ENCODE measurements around the gene C1QTNF8. TPM values are rescaled to one million over a fixed set of nuclear protein-coding genes. Genes with fewer than 3 reads are reported as not detected.

Gene C1QTNF8
- total RNA-seq, 1 donor from 2014 or later = not detected

DNA sequence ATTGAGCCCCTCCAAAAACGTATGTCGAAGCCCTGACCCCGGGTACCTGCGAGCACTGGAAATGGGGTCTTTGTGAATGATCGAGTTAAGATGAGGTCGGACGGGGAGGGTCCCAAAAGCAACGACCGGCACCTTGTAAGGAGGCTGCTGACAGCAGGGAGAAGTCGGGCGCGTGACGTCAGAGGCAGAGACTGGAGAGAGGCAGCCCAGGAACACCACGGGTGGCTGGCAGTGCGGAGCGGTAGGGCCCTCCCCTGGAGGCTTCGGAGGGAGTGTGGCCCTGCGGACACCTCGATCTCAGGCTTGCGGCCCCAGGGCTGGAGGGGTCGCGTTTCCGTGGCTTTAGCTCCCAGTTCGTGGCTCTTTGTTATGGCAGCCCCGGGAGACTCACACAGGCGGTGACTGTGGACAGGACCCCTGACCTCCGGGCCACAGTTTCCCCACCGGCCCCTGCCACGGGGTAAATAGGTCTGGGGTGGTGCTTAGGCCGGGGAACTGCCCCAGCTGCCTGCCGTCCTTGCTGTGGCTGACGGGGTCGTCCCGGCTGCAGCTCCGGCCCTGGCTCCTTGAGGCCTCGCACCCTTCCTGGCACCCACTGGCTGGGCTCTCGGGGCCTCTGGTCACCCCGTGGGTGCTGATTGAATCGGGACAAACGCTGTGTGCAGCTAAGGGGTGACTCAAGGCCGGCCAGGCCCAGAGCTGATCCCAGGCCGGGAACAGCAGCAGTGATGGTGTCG lies 34.1 kb downstream of the C1QTNF8 start:
- no peak for TF ChIP-seq CTCF (IDR thresholded peaks at IDR 0.05)
- Mint-ChIP-seq H3K4me3 (no peak overlapping the region), H3K27me3 (peaks cover 14% of the 10 kb centered on the region)

GRCh38 chr16:1060416-1061340 lies 35.4 kb downstream of the C1QTNF8 start:
- Mint-ChIP-seq H3K9me3 (peaks cover 4% of the 10 kb centered on the region), H3K4me3 (no peak overlapping the region), H3K4me1 (no peaks in the 10 kb centered on the region), H3K27ac (no peak overlapping the region), H3K36me3 (ENCODE audit: low read depth) (no peaks in the 10 kb centered on the region), H3K27me3 (peaks cover 12% of the 10 kb centered on the region)
- intact Hi-C loops (cut with micrococcal nuclease) = no loop called here
- POLR2A ChIA-PET = no interaction called here
- TF ChIP-seq CTCF (IDR thresholded peaks at IDR 0.05) = no peak
- CTCF ChIA-PET = no interaction called here
- ATAC-seq (ENCODE audit: low read depth) = no peak
- DNase-seq = no peak

More for the DNA sequence above, 34.1 kb downstream of the C1QTNF8 start:
- DNase-seq (no peak), ATAC-seq (ENCODE audit: low read depth) (no peak)
- peaks cover 4% of the 10 kb centered on the region for H3K9me3 Mint-ChIP-seq
- H3K36me3 Mint-ChIP-seq (ENCODE audit: low read depth) = no peaks in the 10 kb centered on the region
- H3K27ac Mint-ChIP-seq = no peak overlapping the region
- POLR2A ChIA-PET = no interaction called here
- intact Hi-C loops (cut with micrococcal nuclease) = no loop called here
- CTCF ChIA-PET = no interaction called here
- H3K4me1 Mint-ChIP-seq = no peaks in the 10 kb centered on the region

DNA sequence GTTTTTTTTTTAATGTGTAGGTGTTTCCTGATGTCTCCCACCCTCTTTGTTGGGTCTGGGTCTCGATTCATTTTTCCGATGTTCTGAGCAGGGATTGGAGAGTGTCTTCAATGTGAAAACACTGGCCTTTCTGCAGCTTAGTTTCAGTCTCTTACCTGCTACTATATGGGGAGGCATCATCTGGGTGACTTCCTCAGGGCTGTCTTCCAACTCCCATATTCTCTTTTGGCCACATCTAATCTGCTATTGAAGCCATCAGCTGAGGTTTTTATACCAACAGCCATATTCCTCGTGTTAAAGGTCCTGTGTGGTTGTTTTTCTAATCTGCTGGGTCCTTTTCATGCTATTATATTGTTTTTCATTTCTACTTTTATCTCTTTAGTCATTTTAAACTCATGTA lies 36.7 kb downstream of the C1QTNF8 start:
- ChIA-PET POLR2A (no interaction called here), CTCF (no interaction called here)
- Mint-ChIP-seq H3K36me3 (ENCODE audit: low read depth) (no peaks in the 10 kb centered on the region), H3K9me3 (peaks cover 4% of the 10 kb centered on the region), H3K27ac (no peak overlapping the region), H3K4me3 (no peak overlapping the region), H3K4me1 (no peaks in the 10 kb centered on the region), H3K27me3 (peaks cover 9% of the 10 kb centered on the region)
- no peak for TF ChIP-seq CTCF (IDR thresholded peaks at IDR 0.05)
- intact Hi-C loops (cut with micrococcal nuclease) = no loop called here
- DNase-seq (no peak), ATAC-seq (ENCODE audit: low read depth) (no peak)

- no peaks in the 10 kb centered on the region for H3K36me3 Mint-ChIP-seq (ENCODE audit: low read depth)
- no peak for TF ChIP-seq CTCF (IDR thresholded peaks at IDR 0.05)
- no peaks in the 10 kb centered on the region for H3K4me1 Mint-ChIP-seq
- peaks cover 7% of the 10 kb centered on the region for H3K27me3 Mint-ChIP-seq
- H3K9me3 Mint-ChIP-seq = peaks cover 4% of the 10 kb centered on the region
- no peak for DNase-seq
- intact Hi-C loops (cut with micrococcal nuclease) = no loop called here
- CTCF ChIA-PET = no interaction called here
- H3K4me3 Mint-ChIP-seq = no peak overlapping the region
- no peak for ATAC-seq (ENCODE audit: low read depth)
- POLR2A ChIA-PET = no interaction called here
- no peak overlapping the region for H3K27ac Mint-ChIP-seq
Observed at GRCh38 chr16:1058216-1058615, 37.8 kb downstream of the C1QTNF8 start.

DNA sequence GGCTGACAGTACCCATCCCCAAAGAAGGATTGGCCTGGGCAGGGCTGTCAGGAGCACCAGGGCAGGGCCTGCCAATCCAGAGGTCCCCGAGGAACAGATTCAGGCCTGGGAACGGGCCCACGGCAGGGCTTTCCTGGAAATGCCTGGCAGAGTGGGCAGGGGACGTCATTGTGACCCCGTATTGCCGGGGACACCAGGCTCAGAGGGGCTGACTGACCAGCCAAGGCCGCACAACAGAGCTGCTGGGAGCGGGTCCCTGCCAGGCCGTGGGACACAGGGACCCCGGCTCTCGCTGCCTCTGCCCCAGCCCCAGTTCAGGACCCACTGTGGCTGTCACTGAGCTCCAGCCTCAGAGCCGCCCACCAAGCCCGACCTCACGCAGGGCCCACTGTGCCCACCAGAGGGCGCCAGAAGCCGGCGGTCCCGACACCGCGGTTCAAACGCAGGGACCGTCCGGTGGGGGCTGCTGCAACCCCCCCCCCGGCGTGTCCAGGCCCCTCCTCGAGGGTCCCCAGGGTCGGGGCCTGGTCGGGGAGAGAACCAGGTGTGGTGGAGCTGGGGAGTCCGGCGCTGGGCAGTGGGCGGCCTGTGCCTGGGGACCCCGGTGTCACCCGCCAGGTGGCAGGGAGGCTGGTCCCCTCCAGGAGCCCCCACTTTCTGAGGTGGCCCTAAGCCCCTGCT lies 38.7 kb downstream of the C1QTNF8 start:
- Mint-ChIP-seq H3K27ac (no peak overlapping the region), H3K27me3 (peaks cover 7% of the 10 kb centered on the region), H3K36me3 (ENCODE audit: low read depth) (no peaks in the 10 kb centered on the region), H3K9me3 (peaks cover 4% of the 10 kb centered on the region), H3K4me3 (no peak overlapping the region), H3K4me1 (no peaks in the 10 kb centered on the region)
- ChIA-PET CTCF (no interaction called here), POLR2A (no interaction called here)
- ATAC-seq (ENCODE audit: low read depth) = no peak
- intact Hi-C loops (cut with micrococcal nuclease) = no loop called here
- TF ChIP-seq CTCF (IDR thresholded peaks at IDR 0.05) = no peak
- no peak for DNase-seq

Measured in activated B cell treated with CpG ODN at 0.5 μM for 24 hours (primary cell).